ENCODE data around the gene FOXJ3.

GRCh38 chr1:42325014-42325402 lies 10.0 kb downstream of the FOXJ3 start:
- TF ChIP-seq, protein P1, sequence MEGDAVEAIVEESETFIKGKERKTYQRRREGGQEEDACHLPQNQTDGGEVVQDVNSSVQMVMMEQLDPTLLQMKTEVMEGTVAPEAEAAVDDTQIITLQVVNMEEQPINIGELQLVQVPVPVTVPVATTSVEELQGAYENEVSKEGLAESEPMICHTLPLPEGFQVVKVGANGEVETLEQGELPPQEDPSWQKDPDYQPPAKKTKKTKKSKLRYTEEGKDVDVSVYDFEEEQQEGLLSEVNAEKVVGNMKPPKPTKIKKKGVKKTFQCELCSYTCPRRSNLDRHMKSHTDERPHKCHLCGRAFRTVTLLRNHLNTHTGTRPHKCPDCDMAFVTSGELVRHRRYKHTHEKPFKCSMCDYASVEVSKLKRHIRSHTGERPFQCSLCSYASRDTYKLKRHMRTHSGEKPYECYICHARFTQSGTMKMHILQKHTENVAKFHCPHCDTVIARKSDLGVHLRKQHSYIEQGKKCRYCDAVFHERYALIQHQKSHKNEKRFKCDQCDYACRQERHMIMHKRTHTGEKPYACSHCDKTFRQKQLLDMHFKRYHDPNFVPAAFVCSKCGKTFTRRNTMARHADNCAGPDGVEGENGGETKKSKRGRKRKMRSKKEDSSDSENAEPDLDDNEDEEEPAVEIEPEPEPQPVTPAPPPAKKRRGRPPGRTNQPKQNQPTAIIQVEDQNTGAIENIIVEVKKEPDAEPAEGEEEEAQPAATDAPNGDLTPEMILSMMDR (IDR thresholded peaks at IDR 0.05 in 8 of 11, conservative IDR thresholded peaks at IDR 0.05 in 3 of 11), result no peak
- TF ChIP-seq POLR2A (IDR thresholded peaks at IDR 0.05) (no peak), POLR2AphosphoS5 (IDR thresholded peaks at IDR 0.05) (no peak)

Measured in spleen (tissue), 7 donors.